ENCODE measurements around the gene SRI. TPM values are rescaled to one million over a fixed set of nuclear protein-coding genes. Genes with fewer than 3 reads are reported as not detected.

Gene SRI
- total RNA-seq, 1 experiment from 2014 or later, result 136 TPM

DNA sequence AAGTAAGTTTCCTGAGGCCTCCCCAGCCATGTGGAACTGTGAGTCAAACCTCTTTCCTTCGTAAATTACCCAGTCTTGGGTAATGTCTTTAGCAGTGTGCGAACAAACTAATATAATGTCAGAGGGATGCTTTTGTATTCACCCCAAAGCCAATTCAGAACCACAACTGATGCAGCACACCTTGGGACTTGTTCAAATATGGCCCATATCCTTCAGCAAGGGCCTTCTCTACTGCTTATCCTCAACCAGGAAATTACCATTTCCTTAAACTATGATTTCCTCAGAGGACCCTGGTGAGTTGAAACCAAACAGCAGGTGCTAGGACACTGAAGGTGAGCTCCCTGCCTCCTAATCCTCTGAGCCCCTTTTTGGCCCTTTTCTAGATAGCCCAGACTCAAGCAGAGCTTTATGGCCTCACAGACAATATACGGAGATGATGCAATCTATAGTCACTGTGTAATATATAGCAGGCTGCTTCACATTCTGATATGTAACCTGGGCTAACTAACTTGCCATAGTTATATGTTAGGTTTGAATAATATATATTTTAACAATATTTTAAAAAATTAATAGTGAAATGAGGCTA, 15.2 kb downstream of the SRI start:
- Histone ChIP-seq H3K56ac (ENCODE audit: insufficient read length, low read depth, low read length) (no peak overlapping the region), H3K4me2 (ENCODE audit: insufficient read depth, insufficient read length, low read length) (no peak overlapping the region), H3K14ac (ENCODE audit: insufficient read depth, low read length) (no peak overlapping the region), H3K27me3 (ENCODE audit: insufficient read depth, low read length) (no peaks in the 10 kb centered on the region), H3K4ac (ENCODE audit: low read depth, low read length) (no peak overlapping the region), H3K27ac (ENCODE audit: insufficient read length, low read depth, low read length) (no peak overlapping the region), H2AK5ac (ENCODE audit: insufficient read length, low read length) (no peak overlapping the region), H4K20me1 (ENCODE audit: control insufficient read depth, insufficient read depth, insufficient read length) (no peaks in the 10 kb centered on the region), H3K79me2 (ENCODE audit: insufficient read depth, low read length) (no peaks in the 10 kb centered on the region), H3K9me3 (ENCODE audit: control insufficient read depth, low read depth, low read length) (no peaks in the 10 kb centered on the region), H2BK20ac (ENCODE audit: low read depth, low read length, poor library complexity, severe bottlenecking) (peak overlapping the region; percentile 60), H2BK120ac (ENCODE audit: low read depth, low read length, poor library complexity, severe bottlenecking) (no peak overlapping the region), H3K9ac (ENCODE audit: extremely low read depth, insufficient read length, low read length) (no peak overlapping the region), H2AFZ (ENCODE audit: low read length) (no peak overlapping the region), H3K4me1 (ENCODE audit: insufficient read depth, low read length) (peaks cover 9% of the 10 kb centered on the region; the same call in 1 of the 2 replicates), H2BK15ac (ENCODE audit: low read depth, low read length) (no peak overlapping the region), H2BK5ac (ENCODE audit: insufficient read length, low read length) (no peak overlapping the region), H3K23ac (ENCODE audit: insufficient read length, low read depth, low read length) (no peak overlapping the region), H3K79me1 (ENCODE audit: insufficient read depth, low read depth, low read length, poor library complexity, severe bottlenecking) (no peaks in the 10 kb centered on the region), H4K8ac (replicated peaks; ENCODE audit: insufficient read length, low read depth, low read length) (no peak overlapping the region), H2BK12ac (ENCODE audit: insufficient read length, low read depth, low read length) (no peak overlapping the region), H3K18ac (ENCODE audit: insufficient read length, low read depth, low read length) (no peak overlapping the region), H3T11ph (ENCODE audit: low read length) (no peak overlapping the region), H4K91ac (ENCODE audit: insufficient read length, low read depth, low read length) (no peak overlapping the region), H3K23me2 (ENCODE audit: insufficient read length, low read depth, low read length, poor library complexity, severe bottlenecking) (no peaks in the 10 kb centered on the region), H4K5ac (ENCODE audit: insufficient read length, low read depth, low read length) (no peak overlapping the region)
- WGBS (ENCODE audit: extremely low coverage, insufficient read length, low lambda C conversion rate), result no CpG with 5 or more reads among the region's 3 CpGs
- no peaks in the 10 kb centered on the region for H3K27me3 Mint-ChIP-seq (ENCODE audit: low read depth)
- H3K27ac Mint-ChIP-seq, result peak overlapping the region; percentile 42 to 88 (median 85); a peak in 2 of 7 replicates
- H3K4me3 Mint-ChIP-seq, result no peak overlapping the region
- H3K4me1 Mint-ChIP-seq, result peaks cover 24 to 41% of the 10 kb centered on the region in 2 experiments
- no peak for DNase-seq
- H3K9me3 Mint-ChIP-seq, result no peaks in the 10 kb centered on the region
- H3K36me3 Mint-ChIP-seq (ENCODE audit: insufficient read depth in 1 of 3, low read depth in 3 of 3), result peaks cover 31 to 51% (median 49%) of the 10 kb centered on the region in 3 experiments; a peak in 6 of 7 replicates
- TF ChIP-seq, protein P1, sequence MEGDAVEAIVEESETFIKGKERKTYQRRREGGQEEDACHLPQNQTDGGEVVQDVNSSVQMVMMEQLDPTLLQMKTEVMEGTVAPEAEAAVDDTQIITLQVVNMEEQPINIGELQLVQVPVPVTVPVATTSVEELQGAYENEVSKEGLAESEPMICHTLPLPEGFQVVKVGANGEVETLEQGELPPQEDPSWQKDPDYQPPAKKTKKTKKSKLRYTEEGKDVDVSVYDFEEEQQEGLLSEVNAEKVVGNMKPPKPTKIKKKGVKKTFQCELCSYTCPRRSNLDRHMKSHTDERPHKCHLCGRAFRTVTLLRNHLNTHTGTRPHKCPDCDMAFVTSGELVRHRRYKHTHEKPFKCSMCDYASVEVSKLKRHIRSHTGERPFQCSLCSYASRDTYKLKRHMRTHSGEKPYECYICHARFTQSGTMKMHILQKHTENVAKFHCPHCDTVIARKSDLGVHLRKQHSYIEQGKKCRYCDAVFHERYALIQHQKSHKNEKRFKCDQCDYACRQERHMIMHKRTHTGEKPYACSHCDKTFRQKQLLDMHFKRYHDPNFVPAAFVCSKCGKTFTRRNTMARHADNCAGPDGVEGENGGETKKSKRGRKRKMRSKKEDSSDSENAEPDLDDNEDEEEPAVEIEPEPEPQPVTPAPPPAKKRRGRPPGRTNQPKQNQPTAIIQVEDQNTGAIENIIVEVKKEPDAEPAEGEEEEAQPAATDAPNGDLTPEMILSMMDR (conservative IDR thresholded peaks at IDR 0.05), result no peak
